Glutamatergic neuron (in vitro differentiated cells): ENCODE results near the gene SERPING1. TPM values are rescaled to one million over a fixed set of nuclear protein-coding genes. Genes with fewer than 3 reads are reported as not detected.

ENCODE experiments used
- DNase-seq: peaks from one replicate; pipeline ENCODE4 v3.0.0; 2022
- H3K27ac Mint-ChIP-seq: one replicate; pipeline ENCODE4 v1.8.0; 2020; ENCODE audit warnings: mild to moderate bottlenecking, mixed read lengths, inconsistent platforms; ENCODE audit not compliant: unreplicated experiment
- H3K27me3 Mint-ChIP-seq: one replicate; pipeline ENCODE4 v1.8.0; 2020; ENCODE audit warnings: mild to moderate bottlenecking, moderate library complexity, mixed read lengths, inconsistent platforms; ENCODE audit not compliant: unreplicated experiment
- H3K36me3 Mint-ChIP-seq: one replicate; pipeline ENCODE4 v1.8.0; 2020; ENCODE audit warnings: mild to moderate bottlenecking, mixed read lengths, inconsistent platforms; ENCODE audit not compliant: unreplicated experiment
- H3K4me1 Mint-ChIP-seq: one replicate; pipeline ENCODE4 v1.8.0; 2020; ENCODE audit warnings: mild to moderate bottlenecking, low read depth, mixed read lengths, inconsistent platforms; ENCODE audit not compliant: unreplicated experiment
- H3K4me3 Mint-ChIP-seq: one replicate; pipeline ENCODE4 v1.8.0; 2020; ENCODE audit warnings: mild to moderate bottlenecking, mixed read lengths, inconsistent platforms; ENCODE audit not compliant: unreplicated experiment
- H3K9me3 Mint-ChIP-seq: one replicate; pipeline ENCODE4 v1.8.0; 2020; ENCODE audit warnings: mild to moderate bottlenecking, moderate library complexity, mixed read lengths, inconsistent platforms; ENCODE audit not compliant: unreplicated experiment
- total RNA-seq: library from RNA; stranded (reverse); fragmentation: NEBNext Ultra II Directional; extraction: Animal tissue kit (Norgen Biotek cat#: 25700); gene quantifications from one replicate; pipeline ENCODE4 v1.2.1, GENCODE V29; 2021; ENCODE audit not compliant: unreplicated experiment
- TF ChIP-seq, protein P1 (sequence below): fragments of 200-600 bp; sonication (generic); IDR thresholded peaks from one replicate; pipeline ENCODE4 v1.5.0; 2021; ENCODE audit not compliant: partially characterized antibody, unreplicated experiment

The SERPING1 gene
- total RNA-seq, 1 donor from 2014 or later: 46.1 TPM

DNA sequence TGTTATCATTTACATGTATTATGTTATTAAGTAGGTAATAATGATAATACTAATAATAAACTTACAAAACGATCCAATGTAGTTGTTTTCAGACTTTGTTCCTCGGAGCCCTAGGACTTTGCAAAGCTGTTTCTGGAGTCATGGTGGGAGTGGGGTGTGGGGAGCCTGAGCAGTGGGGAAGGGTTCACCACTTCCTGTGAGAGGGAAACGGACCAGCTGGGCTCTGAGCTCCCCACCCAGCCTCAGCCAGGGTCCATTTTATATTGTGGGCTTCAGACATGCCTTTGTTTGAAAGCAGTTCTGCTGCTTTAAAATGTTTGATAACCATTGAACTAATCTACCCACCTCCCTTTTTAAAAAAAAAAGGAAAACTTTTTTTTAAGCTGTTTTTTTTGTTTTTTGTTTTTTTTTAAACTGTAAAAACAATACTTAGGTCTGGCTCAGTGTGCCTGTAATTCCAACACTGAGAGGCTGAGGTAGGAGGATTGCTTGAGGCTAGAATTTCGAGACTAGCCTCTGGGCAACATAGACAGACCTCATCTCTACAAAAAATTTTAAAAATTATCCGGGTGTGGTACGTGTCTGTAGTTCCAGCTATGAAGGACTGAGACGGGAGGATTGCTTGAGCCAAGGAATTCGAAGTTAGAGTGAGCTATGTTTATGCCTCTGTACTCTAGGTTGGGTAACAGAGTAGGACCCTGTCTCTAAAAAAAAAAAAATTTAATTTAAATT is 7.0 kb downstream of the SERPING1 start:
- H3K27me3 Mint-ChIP-seq: no peaks in the 10 kb centered on the region

DNA sequence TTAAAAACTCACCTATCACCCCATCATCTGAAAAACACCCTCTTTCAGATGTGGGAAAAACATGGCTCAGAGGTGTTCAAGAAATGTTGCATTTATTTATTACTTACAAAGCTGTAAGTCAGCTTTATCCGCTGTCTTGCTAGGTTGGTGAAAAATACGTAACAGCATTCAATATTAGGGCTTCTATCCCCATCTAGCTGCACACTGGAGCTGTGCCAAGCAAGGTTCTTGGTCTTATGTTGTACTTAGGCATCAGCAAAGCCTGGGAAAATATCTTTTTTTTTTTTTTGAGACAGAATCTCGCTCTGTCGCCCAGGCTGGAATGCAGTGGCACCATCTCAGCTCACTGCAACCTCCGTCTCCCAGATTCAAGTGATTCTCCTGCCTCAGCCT is 7.5 kb downstream of the SERPING1 start:
- H3K27me3 Mint-ChIP-seq: no peaks in the 10 kb centered on the region
- TF ChIP-seq, protein P1, sequence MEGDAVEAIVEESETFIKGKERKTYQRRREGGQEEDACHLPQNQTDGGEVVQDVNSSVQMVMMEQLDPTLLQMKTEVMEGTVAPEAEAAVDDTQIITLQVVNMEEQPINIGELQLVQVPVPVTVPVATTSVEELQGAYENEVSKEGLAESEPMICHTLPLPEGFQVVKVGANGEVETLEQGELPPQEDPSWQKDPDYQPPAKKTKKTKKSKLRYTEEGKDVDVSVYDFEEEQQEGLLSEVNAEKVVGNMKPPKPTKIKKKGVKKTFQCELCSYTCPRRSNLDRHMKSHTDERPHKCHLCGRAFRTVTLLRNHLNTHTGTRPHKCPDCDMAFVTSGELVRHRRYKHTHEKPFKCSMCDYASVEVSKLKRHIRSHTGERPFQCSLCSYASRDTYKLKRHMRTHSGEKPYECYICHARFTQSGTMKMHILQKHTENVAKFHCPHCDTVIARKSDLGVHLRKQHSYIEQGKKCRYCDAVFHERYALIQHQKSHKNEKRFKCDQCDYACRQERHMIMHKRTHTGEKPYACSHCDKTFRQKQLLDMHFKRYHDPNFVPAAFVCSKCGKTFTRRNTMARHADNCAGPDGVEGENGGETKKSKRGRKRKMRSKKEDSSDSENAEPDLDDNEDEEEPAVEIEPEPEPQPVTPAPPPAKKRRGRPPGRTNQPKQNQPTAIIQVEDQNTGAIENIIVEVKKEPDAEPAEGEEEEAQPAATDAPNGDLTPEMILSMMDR: no peak
- no peaks in the 10 kb centered on the region for H3K9me3 Mint-ChIP-seq
- H3K4me3 Mint-ChIP-seq: no peak overlapping the region
- H3K4me1 Mint-ChIP-seq: peaks cover 9% of the 10 kb centered on the region
- DNase-seq: no peak
- H3K36me3 Mint-ChIP-seq: no peaks in the 10 kb centered on the region
- no peak overlapping the region for H3K27ac Mint-ChIP-seq

More for the DNA sequence above, 7.0 kb downstream of the SERPING1 start:
- H3K9me3 Mint-ChIP-seq: peaks cover 3% of the 10 kb centered on the region
- peaks cover 14% of the 10 kb centered on the region for H3K4me1 Mint-ChIP-seq
- H3K4me3 Mint-ChIP-seq: no peak overlapping the region
- no peak overlapping the region for H3K27ac Mint-ChIP-seq
- TF ChIP-seq, protein P1: no peak
- no peak for DNase-seq
- no peaks in the 10 kb centered on the region for H3K36me3 Mint-ChIP-seq

DNA sequence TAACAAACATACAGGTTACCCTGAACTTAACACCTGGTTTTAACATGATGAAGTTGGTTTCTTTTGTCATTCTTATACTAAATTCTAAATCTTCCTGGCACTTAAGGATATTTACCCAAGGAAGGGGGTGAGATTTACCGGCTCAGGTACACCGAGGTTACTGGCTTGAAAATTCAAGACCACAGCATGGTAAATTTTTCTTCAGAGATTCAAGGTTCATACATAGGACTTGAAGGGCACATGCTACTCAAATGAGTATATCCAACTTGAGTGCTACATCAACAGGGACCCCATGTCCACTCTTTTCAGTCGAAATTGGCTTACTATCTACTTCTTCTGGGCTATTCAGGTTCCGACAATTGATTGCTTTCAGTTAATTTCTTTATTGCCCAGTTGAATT is 12.7 kb downstream of the SERPING1 start:
- TF ChIP-seq, protein P1: no peak
- Mint-ChIP-seq H3K27ac (no peak overlapping the region), H3K4me1 (no peaks in the 10 kb centered on the region), H3K4me3 (no peak overlapping the region), H3K9me3 (peaks cover 3% of the 10 kb centered on the region), H3K36me3 (peaks cover 4% of the 10 kb centered on the region), H3K27me3 (no peaks in the 10 kb centered on the region)
- DNase-seq: no peak

DNA sequence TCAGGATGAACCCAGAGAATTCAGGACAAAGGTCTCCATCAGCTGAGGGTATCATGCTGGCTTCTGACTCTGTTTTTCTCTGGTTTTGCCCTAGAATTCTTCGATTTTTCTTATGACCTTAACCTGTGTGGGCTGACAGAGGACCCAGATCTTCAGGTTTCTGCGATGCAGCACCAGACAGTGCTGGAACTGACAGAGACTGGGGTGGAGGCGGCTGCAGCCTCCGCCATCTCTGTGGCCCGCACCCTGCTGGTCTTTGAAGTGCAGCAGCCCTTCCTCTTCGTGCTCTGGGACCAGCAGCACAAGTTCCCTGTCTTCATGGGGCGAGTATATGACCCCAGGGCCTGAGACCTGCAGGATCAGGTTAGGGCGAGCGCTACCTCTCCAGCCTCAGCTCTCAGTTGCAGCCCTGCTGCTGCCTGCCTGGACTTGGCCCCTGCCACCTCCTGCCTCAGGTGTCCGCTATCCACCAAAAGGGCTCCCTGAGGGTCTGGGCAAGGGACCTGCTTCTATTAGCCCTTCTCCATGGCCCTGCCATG is 16.8 kb downstream of the SERPING1 start:
- TF ChIP-seq, protein P1: no peak
- no peak overlapping the region for H3K4me3 Mint-ChIP-seq
- no peak for DNase-seq
- no peak overlapping the region for H3K27ac Mint-ChIP-seq
- peaks cover 4% of the 10 kb centered on the region for H3K36me3 Mint-ChIP-seq
- H3K9me3 Mint-ChIP-seq: peaks cover 3% of the 10 kb centered on the region
- H3K27me3 Mint-ChIP-seq: no peaks in the 10 kb centered on the region
- H3K4me1 Mint-ChIP-seq: no peaks in the 10 kb centered on the region

DNA sequence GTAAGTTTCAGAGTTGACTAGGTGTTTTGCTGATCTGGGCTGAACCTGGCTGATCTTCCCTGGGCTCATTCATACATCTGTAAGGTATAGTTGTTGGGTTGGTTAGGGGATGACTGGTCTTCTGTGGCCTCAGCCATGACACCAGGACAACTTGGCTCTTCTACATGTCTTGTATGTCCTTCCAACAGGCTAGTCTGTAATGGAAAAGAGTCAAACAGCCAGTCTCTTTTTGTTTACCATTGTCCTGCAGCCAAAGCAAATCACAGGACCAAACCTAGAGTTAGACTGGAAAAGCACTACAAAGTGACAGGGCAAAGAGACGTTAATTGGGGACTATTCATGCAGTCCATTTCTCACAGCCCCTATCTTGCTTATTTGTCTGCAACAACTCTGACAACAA is 17.8 kb downstream of the SERPING1 start:
- DNase-seq: no peak
- H3K4me3 Mint-ChIP-seq: no peak overlapping the region
- H3K4me1 Mint-ChIP-seq: no peaks in the 10 kb centered on the region
- peaks cover 5% of the 10 kb centered on the region for H3K9me3 Mint-ChIP-seq
- H3K36me3 Mint-ChIP-seq: peaks cover 4% of the 10 kb centered on the region
- TF ChIP-seq, protein P1: no peak
- H3K27ac Mint-ChIP-seq: no peak overlapping the region
- H3K27me3 Mint-ChIP-seq: no peaks in the 10 kb centered on the region
